Activated T-helper 1 cell treated with Interleukin-2 at 50 U/mL for 16 hours (primary cell): ENCODE data around the gene FNIP1.
"Not testable (repeated sequence)": the region's sequence is repeated elsewhere in the genome, so short reads cannot be mapped to it uniquely, and the experiment has no call there.

Experiments used
- DNase-seq: peaks from one replicate; pipeline ENCODE4 v3.0.0-alpha.2; 2020; ENCODE audit warnings: low read depth

Gene FNIP1

GRCh38 chr5:131635684-131636572 lies 160.9 kb downstream of the FNIP1 start:
- no peak for DNase-seq

- peak; percentile 92 for DNase-seq
These were observed 161.7 kb downstream of the FNIP1 start, which contains the start of gene RAPGEF6 for GRCh38 chr5:131634996-131635683. Gene RAPGEF6 (minus strand): TSS chr5:131635229. CDS start chr5:131635030, 199 bp downstream.

- DNase-seq: peak; percentile 38
These were observed 162.2 kb downstream of the FNIP1 start for GRCh38 chr5:131634666-131634995.

GRCh38 chr5:131634238-131634637 lies 162.6 kb downstream of the FNIP1 start:
- DNase-seq: no peak

GRCh38 chr5:131633830-131634229 lies 163.0 kb downstream of the FNIP1 start:
- DNase-seq: no peak

- DNase-seq: no peak
These were observed 165.9 kb downstream of the FNIP1 start for GRCh38 chr5:131630963-131631350.

- no peak for DNase-seq
These were observed 166.4 kb downstream of the FNIP1 start for GRCh38 chr5:131630208-131630962.

GRCh38 chr5:131628990-131629389 lies 167.8 kb downstream of the FNIP1 start:
- DNase-seq: no peak

GRCh38 chr5:131627207-131627865 lies 169.5 kb downstream of the FNIP1 start:
- no peak for DNase-seq

GRCh38 chr5:131622633-131623032 lies 174.2 kb downstream of the FNIP1 start:
- no peak for DNase-seq

GRCh38 chr5:131621164-131621563 lies 175.7 kb downstream of the FNIP1 start:
- DNase-seq: not testable (repeated sequence)

- no peak for DNase-seq
These were observed 177.7 kb downstream of the FNIP1 start for GRCh38 chr5:131619102-131619501.

GRCh38 chr5:131617140-131617822 lies 179.5 kb downstream of the FNIP1 start:
- no peak for DNase-seq

- no peak for DNase-seq
These were observed 180.9 kb downstream of the FNIP1 start for GRCh38 chr5:131615957-131616356.

- no peak for DNase-seq
These were observed 183.4 kb downstream of the FNIP1 start for GRCh38 chr5:131613423-131613822.

- no peak for DNase-seq
These were observed 185.8 kb downstream of the FNIP1 start for GRCh38 chr5:131611064-131611381.

- no peak for DNase-seq
These were observed 186.4 kb downstream of the FNIP1 start for GRCh38 chr5:131610198-131611063.

- no peak for DNase-seq
These were observed 187.0 kb downstream of the FNIP1 start for GRCh38 chr5:131609774-131610173.

GRCh38 chr5:131608597-131608996 lies 188.2 kb downstream of the FNIP1 start:
- no peak for DNase-seq

- DNase-seq: no peak
These were observed 188.8 kb downstream of the FNIP1 start for GRCh38 chr5:131607903-131608540.
